Right hindlimb (tissue), 1 donor: ENCODE measurements around the gene PLA2G6.
A peak's percentile ranks its signal among the peaks of the same experiment; 100 is the strongest.

Source experiments
- DNase-seq: peaks from one replicate; pipeline ENCODE4 v3.0.0-alpha.2; 2018

The PLA2G6 gene

DNA sequence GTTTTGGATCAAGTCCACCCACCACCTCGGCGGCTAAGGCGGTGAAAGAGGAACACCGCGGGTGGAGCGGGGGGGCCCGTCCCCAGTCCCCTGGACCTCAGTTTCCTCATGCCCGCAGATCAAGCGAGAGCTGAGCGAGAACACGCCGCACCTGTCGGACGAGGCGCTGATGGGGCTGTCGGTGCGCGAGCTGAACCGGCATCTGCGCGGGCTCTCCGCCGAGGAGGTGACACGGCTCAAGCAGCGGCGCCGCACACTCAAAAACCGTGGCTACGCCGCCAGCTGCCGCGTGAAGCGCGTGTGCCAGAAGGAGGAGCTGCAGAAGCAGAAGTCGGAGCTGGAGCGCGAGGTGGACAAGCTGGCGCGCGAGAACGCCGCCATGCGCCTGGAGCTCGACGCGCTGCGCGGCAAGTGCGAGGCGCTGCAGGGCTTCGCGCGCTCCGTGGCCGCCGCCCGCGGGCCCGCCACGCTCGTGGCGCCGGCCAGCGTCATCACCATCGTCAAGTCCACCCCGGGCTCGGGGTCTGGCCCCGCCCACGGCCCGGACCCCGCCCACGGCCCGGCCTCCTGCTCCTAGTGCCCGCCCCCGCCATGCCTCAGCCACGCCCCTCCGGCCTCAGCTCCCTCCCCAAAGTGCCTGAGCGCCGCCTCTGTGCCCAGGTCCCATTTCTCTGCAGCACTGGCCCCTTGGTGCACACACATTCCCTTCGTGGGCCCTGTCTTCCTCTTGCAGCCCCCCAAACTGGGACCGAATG lies 32.8 kb upstream of the PLA2G6 start:
- DNase-seq, result peak; percentile 83

DNA sequence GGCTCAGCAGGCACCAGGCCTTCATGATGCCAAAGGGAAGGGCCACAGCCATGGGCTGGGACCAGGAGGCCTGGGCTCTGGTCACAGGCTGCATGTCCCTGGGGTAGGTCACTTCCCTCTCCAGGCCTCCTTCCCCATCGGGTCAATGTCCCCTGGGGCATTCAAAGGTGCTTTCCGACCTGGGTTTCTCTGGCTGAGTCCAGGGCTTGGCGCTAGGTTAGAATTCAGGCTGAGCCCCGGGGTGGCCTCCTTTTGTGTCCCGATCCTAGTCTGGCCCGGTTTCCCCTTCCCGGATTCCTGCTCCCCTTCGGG lies 32.3 kb upstream of the PLA2G6 start:
- DNase-seq, result no peak

DNA sequence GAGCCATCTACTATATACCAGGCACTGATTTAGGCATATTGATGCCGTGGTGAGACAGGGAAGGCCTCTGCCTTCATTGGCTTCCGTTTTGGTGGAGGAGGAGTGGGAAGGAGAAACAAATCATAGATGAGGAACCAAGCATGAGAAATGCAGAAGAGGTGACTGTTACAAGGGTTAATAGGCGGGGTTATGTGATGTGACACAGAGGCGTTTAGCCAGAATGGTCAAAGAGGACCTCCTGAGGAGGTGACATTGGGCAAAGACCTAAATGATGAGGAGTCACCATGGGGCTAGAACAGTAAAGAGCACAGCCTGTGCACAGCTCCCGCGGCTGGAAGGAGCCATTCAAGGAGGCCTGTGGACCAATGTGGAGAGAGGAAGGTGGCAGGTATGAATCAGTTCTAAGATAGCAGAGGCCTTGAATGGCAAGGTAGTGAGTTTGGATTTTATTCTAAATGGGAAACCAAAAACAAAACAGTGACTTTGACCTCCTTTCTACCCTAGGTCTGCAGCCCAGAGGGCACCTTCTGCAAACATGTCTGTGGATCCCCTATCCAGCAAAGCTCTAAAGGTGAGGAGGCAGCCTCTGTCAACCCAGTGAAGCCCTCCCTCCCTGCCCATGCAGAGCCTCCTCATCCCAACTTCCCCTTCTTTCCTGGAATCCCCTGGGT lies 31.8 kb upstream of the PLA2G6 start:
- DNase-seq, result no peak

GRCh38 chr22:38212442-38212841 lies 30.8 kb upstream of the PLA2G6 start:
- DNase-seq, result no peak

DNA sequence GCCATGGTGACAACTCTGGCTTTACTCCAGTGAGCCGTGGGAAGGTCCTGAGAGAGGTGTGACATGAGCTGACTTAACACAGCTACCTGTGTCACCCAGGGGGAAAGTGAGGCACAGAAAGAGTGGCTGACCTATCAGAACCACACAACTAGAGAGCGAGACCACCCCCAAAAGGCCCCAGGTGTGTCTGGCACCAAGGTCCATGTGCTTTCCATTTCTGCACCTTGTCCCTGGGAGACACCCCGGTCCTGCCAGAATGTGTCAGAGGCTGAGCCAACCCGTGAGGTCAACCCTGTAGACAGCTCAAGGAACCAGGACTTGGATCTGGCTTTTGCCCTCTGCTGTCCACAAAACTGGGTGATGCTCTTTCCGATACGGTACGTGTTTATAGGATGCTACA lies 29.9 kb upstream of the PLA2G6 start:
- DNase-seq, result no peak

DNA sequence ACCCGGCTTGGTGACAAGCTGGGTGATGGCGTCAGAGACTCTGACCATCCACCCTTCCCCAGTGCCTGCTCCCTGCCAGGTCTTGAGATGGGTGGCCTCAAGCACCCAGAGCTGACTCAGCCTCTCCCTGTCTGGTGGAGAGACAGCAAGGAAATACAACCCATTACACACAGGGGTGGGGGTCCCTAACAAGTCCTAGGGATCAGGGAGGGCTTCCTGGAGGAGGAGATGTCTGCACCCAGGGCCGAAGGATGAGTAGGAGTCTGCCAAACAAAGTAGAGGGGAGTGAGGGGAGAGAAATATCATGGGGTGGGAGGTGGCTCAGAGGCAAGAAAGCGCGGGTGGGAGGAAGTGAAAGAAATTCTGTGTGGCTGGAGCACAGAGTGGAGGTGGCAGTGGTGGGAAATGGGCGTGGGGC lies 26.9 kb upstream of the PLA2G6 start:
- DNase-seq, result no peak

DNA sequence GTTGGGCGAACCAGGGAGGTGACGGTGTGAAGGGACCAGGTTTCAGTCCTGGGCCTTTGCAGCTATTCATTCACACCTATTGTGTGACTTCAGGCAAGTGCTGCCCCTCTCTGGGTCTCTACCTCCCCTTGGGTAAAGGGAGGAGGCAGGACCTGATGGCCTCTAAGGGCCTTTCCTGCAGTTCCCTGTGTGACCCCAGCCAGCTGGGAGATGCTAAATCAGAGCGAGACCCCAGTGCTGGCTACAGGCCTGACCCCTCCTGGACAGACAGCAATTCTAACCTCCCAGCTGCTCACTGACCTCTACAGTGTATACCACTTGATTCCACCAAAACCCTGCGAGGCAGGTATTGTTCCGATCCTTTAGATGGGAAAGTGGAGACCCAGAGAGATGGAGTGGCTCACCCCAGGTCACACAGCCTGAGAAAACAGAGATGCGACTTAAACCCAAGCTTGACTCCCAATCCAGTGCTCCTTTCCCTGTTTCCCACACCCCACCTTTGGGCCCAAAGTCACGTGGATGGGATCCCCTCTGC lies 26.3 kb upstream of the PLA2G6 start:
- DNase-seq, result no peak

- peak; percentile 96 for DNase-seq
Measured at GRCh38 chr22:38205261-38206128, 23.9 kb upstream of the PLA2G6 start.

DNA sequence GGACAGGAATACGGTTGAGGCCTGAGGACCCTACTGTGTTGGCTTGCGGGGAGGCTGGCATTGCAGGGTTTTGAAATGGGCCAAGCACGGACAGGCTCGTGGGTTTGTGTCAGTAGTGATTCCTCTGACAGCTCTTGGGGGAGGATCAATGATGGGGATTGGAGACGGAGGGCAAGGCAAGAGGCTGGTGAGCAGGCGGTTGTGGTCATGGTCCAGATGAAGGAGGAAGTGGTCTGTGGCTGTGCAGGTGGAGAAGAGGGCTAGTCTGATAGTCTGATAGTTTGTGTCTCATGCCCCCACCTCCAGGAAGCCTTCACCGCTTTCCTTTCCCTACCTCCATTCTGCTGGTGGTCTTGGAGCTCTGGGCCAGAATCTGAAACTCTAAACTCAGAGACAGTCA lies 23.2 kb upstream of the PLA2G6 start:
- DNase-seq, result no peak

DNA sequence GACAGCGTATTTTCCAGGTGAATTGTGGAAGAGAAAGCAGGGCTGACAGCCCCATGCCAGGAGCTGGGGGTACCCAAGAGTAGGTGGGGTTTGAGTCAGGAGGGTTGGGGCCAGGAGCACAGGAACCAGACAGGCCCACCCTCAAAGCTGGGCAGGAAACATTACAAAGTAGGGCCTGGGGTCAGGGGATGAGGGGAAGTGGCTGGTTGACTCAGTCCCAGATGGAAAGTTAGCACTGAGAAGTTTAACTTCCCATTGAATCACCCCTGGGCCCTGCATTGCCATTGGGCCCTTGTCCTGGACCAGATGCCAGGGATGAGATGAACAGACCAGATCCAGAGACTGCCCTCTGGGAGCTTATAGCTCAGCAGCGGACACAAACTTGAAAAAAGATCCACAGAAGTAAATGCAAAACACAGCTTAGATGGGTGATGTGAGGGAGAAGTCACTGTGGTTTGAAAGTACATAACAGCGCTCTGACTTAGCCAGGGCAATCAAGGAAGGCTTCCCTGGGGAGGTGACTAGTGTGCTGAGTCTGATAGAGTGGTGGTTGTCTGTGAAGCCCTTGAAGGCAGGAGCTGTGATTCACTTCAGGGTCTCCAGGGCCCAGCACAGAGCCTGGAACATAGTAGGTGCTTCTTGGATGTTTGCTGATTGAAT lies 22.4 kb upstream of the PLA2G6 start:
- no peak for DNase-seq

DNA sequence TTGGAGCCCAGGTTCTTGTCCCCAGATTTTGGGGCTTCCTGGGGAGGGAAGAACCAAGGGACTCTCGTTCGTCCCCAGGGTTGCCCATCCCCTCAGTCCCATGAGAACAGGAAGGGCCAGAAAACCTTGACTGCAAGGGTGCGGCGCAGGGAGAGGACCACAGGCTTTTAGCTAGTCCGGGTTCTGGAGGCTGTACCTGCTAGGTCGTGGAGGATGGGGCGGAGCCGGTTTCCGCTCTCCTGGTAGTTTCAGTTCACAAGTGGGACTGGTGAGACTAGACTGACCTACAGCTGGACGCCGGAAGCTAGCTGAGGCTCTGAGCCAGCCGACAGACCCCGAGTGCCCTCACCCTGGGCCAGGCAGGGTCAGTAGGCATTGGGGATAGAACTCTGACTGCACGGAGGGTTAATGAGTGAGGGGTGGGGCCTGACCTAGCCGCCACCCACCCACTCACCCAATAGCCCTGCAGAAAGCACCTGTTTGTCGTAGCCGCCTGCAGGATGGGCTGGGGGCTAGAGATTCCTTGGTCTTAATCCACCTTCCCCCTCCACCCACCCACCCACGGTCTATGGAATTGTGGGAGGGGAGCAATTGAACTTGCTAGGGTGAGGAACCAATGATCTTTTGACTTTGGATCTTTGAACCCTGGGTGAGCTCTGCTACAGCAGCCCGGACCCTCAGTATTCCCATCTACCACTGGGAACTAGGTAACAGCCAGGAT lies 21.6 kb upstream of the PLA2G6 start:
- DNase-seq, result peak; percentile 51

- DNase-seq, result peak; percentile 90
Measured at GRCh38 chr22:38202437-38203089, 20.9 kb upstream of the PLA2G6 start.

DNA sequence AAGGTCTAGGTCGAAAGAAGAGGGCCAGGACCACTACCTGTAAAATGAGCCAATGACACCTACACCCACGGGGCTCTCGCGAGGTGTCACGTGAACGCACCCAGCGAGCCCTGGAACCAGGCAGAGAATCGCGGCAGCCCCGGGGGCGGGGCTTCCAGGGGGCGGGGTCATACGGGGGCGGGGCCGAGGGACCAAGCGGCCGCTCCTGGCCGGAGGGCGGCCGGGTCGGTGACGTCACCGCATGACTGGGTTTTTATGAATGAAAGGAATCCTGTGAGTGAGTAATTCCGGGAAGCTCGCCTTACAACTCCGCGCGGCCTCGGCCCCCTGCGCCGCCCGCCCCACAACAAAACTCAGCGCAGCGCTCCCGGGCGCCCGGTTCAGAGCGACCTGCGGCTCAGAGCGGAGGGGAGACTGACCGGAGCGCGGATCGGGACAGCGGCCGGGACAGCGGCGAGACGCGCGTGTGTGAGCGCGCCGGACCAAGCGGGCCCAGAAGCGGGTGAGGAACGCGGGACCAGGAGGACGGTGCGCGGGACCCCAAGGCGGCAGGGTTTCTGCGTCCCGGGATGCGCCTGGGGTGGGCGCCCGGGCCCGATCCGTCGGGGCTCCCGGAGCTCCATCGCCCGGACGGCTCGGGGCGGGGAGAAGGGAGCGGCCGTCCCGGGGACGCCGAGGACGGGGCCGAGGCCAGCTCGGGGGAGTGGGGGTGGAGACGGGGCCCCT lies 20.2 kb upstream of the PLA2G6 start, which contains the start of gene MAFF:
MAFF (plus strand) TSS at position 284 of the 726 bp plus-strand sequence. CDS start 11,860 bp downstream, outside the sequence.
- peak; percentile 97 for DNase-seq

DNA sequence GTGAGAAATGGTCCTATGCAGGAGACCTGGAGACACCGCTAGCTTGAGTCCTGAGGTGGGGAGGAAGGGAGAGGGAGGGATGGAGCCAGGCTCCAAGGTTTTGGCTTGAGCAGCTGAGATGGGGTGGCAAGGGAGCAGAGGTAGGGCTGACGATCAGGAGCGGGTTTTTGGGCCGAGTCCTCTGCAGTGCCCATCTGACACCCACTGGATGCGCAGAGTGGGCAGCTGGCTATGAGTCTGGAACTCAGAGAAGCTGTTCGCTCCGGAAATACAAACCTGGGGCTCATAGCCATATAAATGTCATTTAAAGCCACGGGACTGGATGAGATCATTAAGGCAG lies 19.7 kb upstream of the PLA2G6 start:
- DNase-seq, result no peak

DNA sequence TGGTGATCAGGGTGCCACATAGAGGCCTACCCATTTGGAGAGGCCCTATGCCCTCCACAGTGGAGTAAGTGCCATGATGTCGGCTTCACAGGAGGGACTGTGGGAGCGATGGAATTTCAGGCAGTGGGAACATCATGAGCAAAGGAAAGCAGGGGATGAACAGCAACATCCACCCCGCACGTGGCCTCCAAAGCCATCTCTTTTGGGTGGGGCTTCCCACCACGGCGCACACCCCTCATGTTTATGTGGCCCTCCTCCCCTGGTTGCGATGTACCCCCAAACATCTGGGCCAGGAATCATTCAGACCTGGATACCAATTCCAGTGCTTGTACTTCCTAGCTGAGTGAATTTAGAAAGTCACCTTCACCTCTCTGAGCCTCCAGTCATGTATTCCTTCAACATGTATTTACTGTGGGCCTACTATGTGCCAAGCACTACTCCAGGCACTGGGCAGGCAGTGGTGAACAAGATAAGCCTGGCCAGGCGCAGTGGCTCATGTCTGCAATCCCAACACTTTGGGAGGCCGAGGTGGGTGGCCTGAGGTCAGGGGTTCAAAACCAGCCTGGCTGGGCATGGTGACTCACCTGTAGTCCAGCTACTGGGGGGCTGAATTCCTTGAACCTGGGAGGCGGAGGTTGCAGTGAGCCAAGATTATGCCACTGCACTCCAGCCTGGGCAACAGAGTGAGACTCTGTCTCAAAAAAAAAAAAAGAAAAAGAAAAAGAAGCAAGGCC lies 18.4 kb upstream of the PLA2G6 start:
- DNase-seq, result no peak

- DNase-seq, result no peak
Measured at GRCh38 chr22:38196791-38197419, 15.3 kb upstream of the PLA2G6 start.

- DNase-seq, result no peak
Measured at GRCh38 chr22:38193580-38193979, 11.9 kb upstream of the PLA2G6 start.

DNA sequence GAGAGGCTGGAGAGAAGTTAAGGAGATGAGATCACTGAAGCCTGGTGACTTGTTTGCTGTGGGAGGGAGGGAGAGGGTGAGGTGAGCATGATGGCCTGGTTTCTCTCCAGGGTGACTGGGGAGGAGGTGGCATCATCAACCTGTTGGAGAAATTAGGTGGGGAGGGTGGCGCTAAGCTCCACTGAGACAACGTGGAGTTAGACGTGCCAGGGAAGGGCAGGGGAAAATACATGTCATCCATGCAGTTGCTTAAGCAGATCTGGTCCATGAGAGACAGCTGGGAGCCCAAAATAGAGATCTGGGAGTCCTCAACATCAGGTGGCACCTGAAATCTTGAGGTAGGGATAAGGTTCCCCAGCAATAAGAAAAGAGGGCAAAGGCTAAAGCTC lies 10.8 kb upstream of the PLA2G6 start:
- DNase-seq, result no peak

DNA sequence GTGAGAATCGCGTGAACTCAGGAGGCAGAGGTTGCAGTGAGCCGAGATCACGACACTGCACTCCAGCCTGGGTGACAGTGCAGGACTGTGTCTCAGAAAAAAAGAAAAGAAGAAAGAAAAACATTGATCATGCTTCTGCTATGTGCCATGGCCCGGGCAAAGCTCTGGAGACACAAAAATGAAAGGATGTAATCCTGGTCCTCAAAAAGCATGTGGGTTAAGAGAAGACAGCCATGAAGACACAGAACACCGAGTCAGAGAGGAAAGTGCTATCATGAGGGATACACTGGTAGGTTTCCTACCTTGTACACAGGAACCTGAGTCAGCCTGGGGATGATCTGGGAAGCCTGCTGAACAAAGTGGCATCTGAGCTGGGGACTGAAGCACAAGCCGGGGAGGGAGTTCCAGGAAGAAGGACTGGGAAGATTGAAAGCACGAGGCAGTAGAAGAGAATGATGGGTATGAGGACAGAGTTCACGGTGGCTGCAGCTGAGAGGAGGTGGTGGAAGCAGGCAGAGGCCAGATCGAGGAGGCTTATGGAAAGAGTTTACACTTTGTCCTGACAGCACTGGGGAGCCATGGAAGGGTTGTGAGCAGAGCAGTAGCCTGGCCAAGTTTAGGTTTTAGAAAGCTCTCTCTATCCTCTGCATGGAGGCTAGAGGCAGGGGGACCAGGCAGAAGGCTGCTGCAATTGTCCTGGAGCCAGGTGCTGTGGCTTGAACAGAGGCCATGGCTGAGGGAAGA lies 10.3 kb upstream of the PLA2G6 start:
- DNase-seq, result no peak
